Liver (tissue), 9 donors: ENCODE data around the gene GNAS-AS1. TPM values are rescaled to one million over a fixed set of nuclear protein-coding genes. Genes with fewer than 3 reads are reported as not detected.

Experiments used
- DNase-seq: peaks from one replicate; pipeline ENCODE4 v3.0.0-alpha.2; 2017; ENCODE audit warnings: low spot score
- H3K27ac ChIP-seq, 2 donors: one replicate each; pipeline ENCODE4 v1.7.0; 2013; ENCODE audit warnings: inconsistent platforms in 2 of 2, low read length in 2 of 2, control low read depth in 1 of 2, low read depth in 1 of 2, mild to moderate bottlenecking in 1 of 2
- H3K27me3 ChIP-seq, 4 donors: one replicate each; pipeline versions ENCODE4 v1.6.1 to v1.7.0; 2013; ENCODE audit warnings: low read length in 3 of 4, inconsistent platforms in 1 of 4, mild to moderate bottlenecking in 1 of 4, moderate library complexity in 1 of 4; ENCODE audit not compliant: control insufficient read depth in 4 of 4, insufficient read depth in 4 of 4
- H3K36me3 ChIP-seq, 4 donors: one replicate each; pipeline versions ENCODE4 v1.6.1 to v1.7.0; 2013; ENCODE audit warnings: low read length in 3 of 4, mild to moderate bottlenecking in 3 of 4, low read depth in 1 of 4, moderate library complexity in 1 of 4; ENCODE audit not compliant: control insufficient read depth in 4 of 4, insufficient read depth in 3 of 4
- H3K4me1 ChIP-seq, 4 donors: one replicate each; pipeline versions ENCODE4 v1.6.1 to v1.7.0; 2013; ENCODE audit warnings: low read length in 3 of 4, mild to moderate bottlenecking in 3 of 4, moderate library complexity in 1 of 4; ENCODE audit not compliant: control insufficient read depth in 4 of 4, insufficient read depth in 4 of 4
- H3K4me3 ChIP-seq, 3 donors: one replicate each; pipeline versions ENCODE4 v1.6.1 to v1.7.0; 2013; ENCODE audit warnings: low read length in 3 of 3, control low read depth in 1 of 3, low read depth in 1 of 3, mild to moderate bottlenecking in 1 of 3
- H3K9ac ChIP-seq, 2 donors: one replicate each; pipeline ENCODE4 v1.7.0; 2013; ENCODE audit warnings: low read length in 2 of 2, mild to moderate bottlenecking in 2 of 2, moderate library complexity in 2 of 2, control low read depth in 1 of 2, low read depth in 1 of 2
- H3K9me3 ChIP-seq, 4 donors: one replicate each; pipeline versions ENCODE4 v1.6.1 to v1.7.0; 2013; ENCODE audit warnings: low read length in 3 of 4; ENCODE audit not compliant: control insufficient read depth in 4 of 4
- ATF3 ChIP-seq: IDR thresholded peaks from 2 replicates; pipeline ENCODE4 v1.6.1; 2016; ENCODE audit warnings: antibody characterized with exemption
- FOXA1 ChIP-seq: IDR thresholded peaks from 2 replicates; pipeline ENCODE4 v1.6.1; 2016; ENCODE audit warnings: antibody characterized with exemption
- FOXA2 ChIP-seq: IDR thresholded peaks from 2 replicates; pipeline ENCODE4 v1.6.1; 2016; ENCODE audit warnings: antibody characterized with exemption
- GABPA ChIP-seq, 2 donors: IDR thresholded peaks in 1 of 2; conservative IDR thresholded peaks in 1 of 2; 2 replicates each; pipeline ENCODE4 v1.6.1; 2016; ENCODE audit warnings: antibody characterized with exemption in 2 of 2, mild to moderate bottlenecking in 1 of 2, moderate library complexity in 1 of 2
- HNF4A ChIP-seq, 2 donors: conservative IDR thresholded peaks; 2 replicates each; pipeline ENCODE4 v1.6.1; 2016; ENCODE audit warnings: antibody characterized with exemption in 2 of 2, mild to moderate bottlenecking in 2 of 2
- HNF4G ChIP-seq: IDR thresholded peaks from 2 replicates; pipeline ENCODE4 v1.6.1; 2016; ENCODE audit warnings: antibody characterized with exemption
- JUND ChIP-seq, 2 donors: IDR thresholded peaks; 2 replicates each; pipeline ENCODE4 v1.6.1; 2016; ENCODE audit warnings: antibody characterized with exemption in 2 of 2
- MAX ChIP-seq: IDR thresholded peaks from 2 replicates; pipeline ENCODE4 v1.6.1; 2016; ENCODE audit warnings: antibody characterized with exemption
- RAD21 ChIP-seq, 2 donors: IDR thresholded peaks; 2 replicates each; pipeline ENCODE4 v1.6.1; 2016; ENCODE audit warnings: antibody characterized with exemption in 2 of 2, mild to moderate bottlenecking in 2 of 2
- REST ChIP-seq: IDR thresholded peaks from 2 replicates; pipeline ENCODE4 v1.6.1; 2016; ENCODE audit warnings: antibody characterized with exemption, mild to moderate bottlenecking
- RXRA ChIP-seq, 2 donors: IDR thresholded peaks; 2 replicates each; pipeline ENCODE4 v1.6.1; 2017 to 2018; ENCODE audit warnings: antibody characterized with exemption in 2 of 2, mild to moderate bottlenecking in 1 of 2
- TAF1 ChIP-seq: conservative IDR thresholded peaks from 2 replicates; pipeline ENCODE4 v1.6.1; 2016; ENCODE audit warnings: antibody characterized with exemption, mild to moderate bottlenecking
- YY1 ChIP-seq: IDR thresholded peaks from 2 replicates; pipeline ENCODE4 v1.6.1; 2016; ENCODE audit warnings: antibody characterized with exemption, mild to moderate bottlenecking
- WGBS: extraction: QIAGEN DNeasy Blood & Tissue Kit; methylation state at CpG from one replicate; pipeline ENCODE4 v1.1.7; 2013; 5-methylcytosine and 5-hydroxymethylcytosine counted together
- polyA plus RNA-seq, 2 donors: library from polyadenylated mRNA; stranded (reverse) in 1 of 2; unstranded in 1 of 2; fragments of 200-250 nt in 1 of 2; fragments of >200 nt in 1 of 2; fragmentation: Nextera tagmentation in 1 of 2; extraction: Ambion mirVana in 1 of 2; gene quantifications; one replicate each; pipeline versions ENCODE4 v1.2.1 to v1.2.3, GENCODE V29; 2013 to 2015
- total RNA-seq, 2 donors: library from RNA; depleted of rRNA; stranded (reverse); fragments of >200 nt; gene quantifications; one replicate each; pipeline ENCODE4 v1.2.3, GENCODE V29; 2014
- TF ChIP-seq, protein P1 (sequence below): IDR thresholded peaks from 2 replicates; pipeline ENCODE4 v1.6.1; 2016; ENCODE audit warnings: antibody characterized with exemption
- TF ChIP-seq, protein P2 (sequence below): fragments of 150-350 bp; IDR thresholded peaks from 2 replicates; pipeline ENCODE4 v1.5.1; 2017; ENCODE audit warnings: improper control_type of control experiment, low read depth, low read length; ENCODE audit not compliant: missing input control
- donor health status: healthy.
- donor health status: healthy.
- donor health status: healthy.
- donor health status: healthy.
- donor health status: healthy.

The GNAS-AS1 gene
- total and polyA plus RNA-seq, 4 donors: 0.08 to 0.42 (median 0.09) TPM; not detected in 1

DNA sequence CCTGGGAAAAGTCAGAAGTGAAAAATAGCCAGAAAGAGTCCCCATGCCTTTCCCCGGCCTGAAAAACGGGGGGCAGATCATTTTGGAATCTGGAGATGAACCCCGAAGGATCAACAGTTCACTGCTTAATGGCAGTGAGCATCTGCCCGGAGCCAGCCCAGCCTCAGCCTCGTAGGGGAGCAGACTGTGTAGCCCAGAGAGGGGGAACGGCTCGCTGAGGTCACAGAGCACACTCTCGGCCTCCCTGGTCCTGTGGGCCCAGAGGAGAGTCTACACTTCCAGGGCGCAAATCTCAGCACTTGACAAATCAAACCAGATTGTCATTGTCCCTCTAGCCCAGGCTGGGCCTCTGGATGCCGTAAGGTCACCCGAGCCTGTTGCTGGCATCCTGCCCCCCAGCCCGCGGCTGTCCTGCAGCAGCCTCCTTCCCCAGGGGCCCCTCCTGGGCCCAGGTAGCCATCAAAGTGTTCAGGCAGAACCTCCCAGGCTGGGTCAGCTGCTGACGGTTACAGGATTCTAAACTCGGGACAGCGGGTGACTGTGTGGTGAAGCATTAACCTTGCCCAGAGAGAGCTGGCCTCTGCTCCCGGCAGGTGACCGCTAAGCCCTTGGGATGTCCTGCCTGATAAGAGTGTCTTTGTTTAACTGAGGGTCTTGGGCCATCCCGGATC is 56.1 kb downstream of the GNAS-AS1 start:
- no peak for DNase-seq
- Histone ChIP-seq H3K9ac (no peak overlapping the region), H3K4me1 (no peaks in the 10 kb centered on the region), H3K36me3 (no peaks in the 10 kb centered on the region), H3K27me3 (peaks cover 0 to 7% (median 0%) of the 10 kb centered on the region in 4 donors), H3K9me3 (no peaks in the 10 kb centered on the region), H3K4me3 (no peak overlapping the region), H3K27ac (no peak overlapping the region)
- WGBS: 48% methylated on average over 19 of the region's 19 CpGs
- no peak for TF ChIP-seq FOXA1
- no peak for TF ChIP-seq TAF1
- TF ChIP-seq, protein P1, sequence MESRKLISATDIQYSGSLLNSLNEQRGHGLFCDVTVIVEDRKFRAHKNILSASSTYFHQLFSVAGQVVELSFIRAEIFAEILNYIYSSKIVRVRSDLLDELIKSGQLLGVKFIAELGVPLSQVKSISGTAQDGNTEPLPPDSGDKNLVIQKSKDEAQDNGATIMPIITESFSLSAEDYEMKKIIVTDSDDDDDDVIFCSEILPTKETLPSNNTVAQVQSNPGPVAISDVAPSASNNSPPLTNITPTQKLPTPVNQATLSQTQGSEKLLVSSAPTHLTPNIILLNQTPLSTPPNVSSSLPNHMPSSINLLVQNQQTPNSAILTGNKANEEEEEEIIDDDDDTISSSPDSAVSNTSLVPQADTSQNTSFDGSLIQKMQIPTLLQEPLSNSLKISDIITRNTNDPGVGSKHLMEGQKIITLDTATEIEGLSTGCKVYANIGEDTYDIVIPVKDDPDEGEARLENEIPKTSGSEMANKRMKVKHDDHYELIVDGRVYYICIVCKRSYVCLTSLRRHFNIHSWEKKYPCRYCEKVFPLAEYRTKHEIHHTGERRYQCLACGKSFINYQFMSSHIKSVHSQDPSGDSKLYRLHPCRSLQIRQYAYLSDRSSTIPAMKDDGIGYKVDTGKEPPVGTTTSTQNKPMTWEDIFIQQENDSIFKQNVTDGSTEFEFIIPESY: no peak
- TF ChIP-seq RAD21 (IDR thresholded peaks at IDR 0.05): no peak
- no peak for TF ChIP-seq JUND (IDR thresholded peaks at IDR 0.05)
- TF ChIP-seq YY1: no peak
- TF ChIP-seq ATF3: no peak
- TF ChIP-seq MAX: no peak
- TF ChIP-seq, protein P2, sequence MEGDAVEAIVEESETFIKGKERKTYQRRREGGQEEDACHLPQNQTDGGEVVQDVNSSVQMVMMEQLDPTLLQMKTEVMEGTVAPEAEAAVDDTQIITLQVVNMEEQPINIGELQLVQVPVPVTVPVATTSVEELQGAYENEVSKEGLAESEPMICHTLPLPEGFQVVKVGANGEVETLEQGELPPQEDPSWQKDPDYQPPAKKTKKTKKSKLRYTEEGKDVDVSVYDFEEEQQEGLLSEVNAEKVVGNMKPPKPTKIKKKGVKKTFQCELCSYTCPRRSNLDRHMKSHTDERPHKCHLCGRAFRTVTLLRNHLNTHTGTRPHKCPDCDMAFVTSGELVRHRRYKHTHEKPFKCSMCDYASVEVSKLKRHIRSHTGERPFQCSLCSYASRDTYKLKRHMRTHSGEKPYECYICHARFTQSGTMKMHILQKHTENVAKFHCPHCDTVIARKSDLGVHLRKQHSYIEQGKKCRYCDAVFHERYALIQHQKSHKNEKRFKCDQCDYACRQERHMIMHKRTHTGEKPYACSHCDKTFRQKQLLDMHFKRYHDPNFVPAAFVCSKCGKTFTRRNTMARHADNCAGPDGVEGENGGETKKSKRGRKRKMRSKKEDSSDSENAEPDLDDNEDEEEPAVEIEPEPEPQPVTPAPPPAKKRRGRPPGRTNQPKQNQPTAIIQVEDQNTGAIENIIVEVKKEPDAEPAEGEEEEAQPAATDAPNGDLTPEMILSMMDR: no peak
- no peak for TF ChIP-seq GABPA (IDR thresholded peaks at IDR 0.05 in 1 of 2, conservative IDR thresholded peaks at IDR 0.05 in 1 of 2)
- TF ChIP-seq FOXA2: no peak
- TF ChIP-seq RXRA (IDR thresholded peaks at IDR 0.05): no peak
- no peak for TF ChIP-seq HNF4G
- no peak for TF ChIP-seq HNF4A (conservative IDR thresholded peaks at IDR 0.05)
- TF ChIP-seq REST: no peak
